ENCODE data around the gene ZNF135. TPM values are rescaled to one million over a fixed set of nuclear protein-coding genes. Genes with fewer than 3 reads are reported as not detected.

ZNF135 gene
- polyA plus RNA-seq, 1 experiment = 6.6 TPM

GRCh38 chr19:58085348-58085875, 26.3 kb downstream of the ZNF135 start:
- no peak overlapping the region for H3K4me3 ChIP-seq (ENCODE audit: low read depth, low read length)
- ChIA-PET POLR2A (no interaction called here), CTCF (no interaction called here)
- no peak for DNase-seq (ENCODE audit: low read depth, low spot score)
- H3K27me3 ChIP-seq (ENCODE audit: control insufficient read depth, insufficient read depth, low read length) = no peaks in the 10 kb centered on the region
- no peak overlapping the region for H3K27ac ChIP-seq (ENCODE audit: low read depth, low read length)
- no peak for TF ChIP-seq CTCF (IDR thresholded peaks at IDR 0.05; ENCODE audit: low read depth, low read length)
- peaks cover 89% of the 10 kb centered on the region for H3K9me3 ChIP-seq (ENCODE audit: control insufficient read depth, insufficient read depth, low read length)

GRCh38 chr19:58086825-58087710, 28.0 kb downstream of the ZNF135 start:
- Histone ChIP-seq H3K9me3 (ENCODE audit: control insufficient read depth, insufficient read depth, low read length) (peaks cover 90% of the 10 kb centered on the region), H3K27ac (ENCODE audit: low read depth, low read length) (peak overlapping the region; percentile 31), H3K27me3 (ENCODE audit: control insufficient read depth, insufficient read depth, low read length) (no peaks in the 10 kb centered on the region), H3K4me3 (ENCODE audit: low read depth, low read length) (no peak overlapping the region)
- ChIA-PET CTCF (no interaction called here), POLR2A (no interaction called here)
- DNase-seq (ENCODE audit: low read depth, low spot score) = no peak
- no peak for TF ChIP-seq CTCF (IDR thresholded peaks at IDR 0.05; ENCODE audit: low read depth, low read length)

GRCh38 chr19:58088521-58089052, 29.5 kb downstream of the ZNF135 start:
- ChIA-PET POLR2A (no interaction called here), CTCF (no interaction called here)
- no peaks in the 10 kb centered on the region for H3K27me3 ChIP-seq (ENCODE audit: control insufficient read depth, insufficient read depth, low read length)
- H3K9me3 ChIP-seq (ENCODE audit: control insufficient read depth, insufficient read depth, low read length) = peaks cover 89% of the 10 kb centered on the region
- no peak overlapping the region for H3K4me3 ChIP-seq (ENCODE audit: low read depth, low read length)
- DNase-seq (ENCODE audit: low read depth, low spot score) = no peak
- H3K27ac ChIP-seq (ENCODE audit: low read depth, low read length) = no peak overlapping the region
- no peak for TF ChIP-seq CTCF (IDR thresholded peaks at IDR 0.05; ENCODE audit: low read depth, low read length)

- Histone ChIP-seq H3K27me3 (ENCODE audit: control insufficient read depth, insufficient read depth, low read length) (no peaks in the 10 kb centered on the region), H3K27ac (ENCODE audit: low read depth, low read length) (no peak overlapping the region), H3K9me3 (ENCODE audit: control insufficient read depth, insufficient read depth, low read length) (peaks cover 91% of the 10 kb centered on the region), H3K4me3 (ENCODE audit: low read depth, low read length) (no peak overlapping the region)
- no peak for TF ChIP-seq CTCF (IDR thresholded peaks at IDR 0.05; ENCODE audit: low read depth, low read length)
- ChIA-PET POLR2A (no interaction called here), CTCF (no interaction called here)
- DNase-seq (ENCODE audit: low read depth, low spot score) = no peak
These were observed 30.8 kb downstream of the ZNF135 start for GRCh38 chr19:58089846-58090245.
